Spleen (tissue), 11 donors: Measurements from ENCODE around the gene ZMPSTE24. TPM values are rescaled to one million over a fixed set of nuclear protein-coding genes. Genes with fewer than 3 reads are reported as not detected.

Experiments
- DNase-seq: peaks from one replicate; pipeline ENCODE4 v3.0.0-alpha.2; 2020
- H3K27ac ChIP-seq, 8 donors: fragments of 200-600 bp; sonication (generic) in 7 of 8; 1 replicate in 4 of 8; 2 replicates in 4 of 8; pipeline versions ENCODE4 v1.5.0 to v1.8.0; 2016 to 2021; ENCODE audit warnings: inconsistent platforms in 4 of 8, mild to moderate bottlenecking in 4 of 8, moderate library complexity in 1 of 8
- H3K27me3 ChIP-seq, 7 donors: fragments of 200-600 bp; sonication (generic) in 6 of 7; replicated peaks in 1 of 7; 1 replicate in 4 of 7; 2 replicates in 3 of 7; pipeline versions ENCODE4 v1.5.0 to v1.8.0; 2016 to 2021; ENCODE audit warnings: inconsistent platforms in 3 of 7, mild to moderate bottlenecking in 1 of 7
- H3K36me3 ChIP-seq, 6 donors: fragments of 200-600 bp; sonication (generic) in 5 of 6; 1 replicate in 4 of 6; 2 replicates in 2 of 6; pipeline versions ENCODE4 v1.5.0 to v1.8.0; 2016 to 2021; ENCODE audit warnings: inconsistent platforms in 2 of 6
- H3K4me1 ChIP-seq, 6 donors: fragments of 200-600 bp; sonication (generic) in 5 of 6; 1 replicate in 3 of 6; 2 replicates in 3 of 6; pipeline versions ENCODE4 v1.5.0 to v1.8.0; 2016 to 2021; ENCODE audit warnings: inconsistent platforms in 3 of 6
- H3K4me3 ChIP-seq, 8 donors: fragments of 200-600 bp; sonication (generic) in 7 of 8; 1 replicate in 4 of 8; 2 replicates in 4 of 8; pipeline versions ENCODE4 v1.5.0 to v1.8.0; 2016 to 2021; ENCODE audit warnings: inconsistent platforms in 4 of 8, mild to moderate bottlenecking in 4 of 8, moderate library complexity in 2 of 8
- H3K9me3 ChIP-seq, 8 donors: fragments of 200-600 bp; sonication (generic) in 7 of 8; 1 replicate in 4 of 8; 2 replicates in 4 of 8; pipeline versions ENCODE4 v1.5.0 to v1.8.0; 2016 to 2021; ENCODE audit warnings: inconsistent platforms in 4 of 8
- CTCF ChIP-seq, 11 experiments: fragments of 200-600 bp in 7 of 11; fragments of 450-650 bp in 4 of 11; sonication (generic) in 4 of 11; IDR thresholded peaks in 8 of 11; conservative IDR thresholded peaks in 3 of 11; 1 replicate in 7 of 11; 2 replicates in 4 of 11; pipeline versions ENCODE4 v1.4.0 to v1.8.0; 2016 to 2021; ENCODE audit warnings: antibody characterized with exemption in 11 of 11, inconsistent platforms in 4 of 11, mild to moderate bottlenecking in 1 of 11
- POLR2A ChIP-seq, 3 donors: fragments of 450-650 bp; IDR thresholded peaks; one replicate each; pipeline ENCODE4 v1.5.1; 2017; ENCODE audit warnings: antibody characterized with exemption in 3 of 3, mild to moderate bottlenecking in 1 of 3
- POLR2AphosphoS5 ChIP-seq, 3 donors: sonication (generic); formaldehyde crosslinking; IDR thresholded peaks; one replicate each; pipeline ENCODE4 v1.5.1; 2017; ENCODE audit warnings: antibody characterized with exemption in 3 of 3
- WGBS, 5 donors: extraction: QIAGEN DNeasy Blood & Tissue Kit in 3 of 5; methylation state at CpG; one replicate each; pipeline versions ENCODE4 v1.1.5 to v1.1.7; 2013 to 2018; 5-methylcytosine and 5-hydroxymethylcytosine counted together
- intact Hi-C: fragments of 100-400 bp; cut with DNase I; formaldehyde crosslinking; loops from one replicate; pipeline ENCODE4 v1.15.0; 2023; ENCODE audit warnings: low total_unique reads
- polyA plus RNA-seq, 3 donors: library from polyadenylated mRNA; stranded (reverse); fragments of 200-250 nt; gene quantifications; one replicate each; pipeline ENCODE4 v1.2.1, GENCODE V29; 2013
- total RNA-seq, 7 donors: library from RNA; depleted of rRNA in 3 of 7; stranded (reverse); fragments of >200 nt in 3 of 7; fragmentation: NEBNext Ultra II Directional in 4 of 7; extraction: Animal tissue kit (Norgen Biotek cat#: 25700) in 4 of 7; gene quantifications; one replicate each; pipeline versions ENCODE4 v1.1.0 to v1.2.1, GENCODE V29; 2016 to 2021
- donor health status: healthy with polysubstance abuse.
- donor health status: DM: no; HTN: no; CAD: no; lungs with moderate emphysema.
- donor health status: DM: no; HTN: no; CAD: no.
- donor health status: Bipolar disorder and iron deficiency.
- donor health status: healthy.
- donor health status: DM: no; HTN: no; CAD: no.
- donor health status: DM: yes; HTN: yes; CAD: no.

Gene ZMPSTE24
- total and polyA plus RNA-seq, 10 donors: 7.9 to 33.3 (median 23.9) TPM

DNA sequence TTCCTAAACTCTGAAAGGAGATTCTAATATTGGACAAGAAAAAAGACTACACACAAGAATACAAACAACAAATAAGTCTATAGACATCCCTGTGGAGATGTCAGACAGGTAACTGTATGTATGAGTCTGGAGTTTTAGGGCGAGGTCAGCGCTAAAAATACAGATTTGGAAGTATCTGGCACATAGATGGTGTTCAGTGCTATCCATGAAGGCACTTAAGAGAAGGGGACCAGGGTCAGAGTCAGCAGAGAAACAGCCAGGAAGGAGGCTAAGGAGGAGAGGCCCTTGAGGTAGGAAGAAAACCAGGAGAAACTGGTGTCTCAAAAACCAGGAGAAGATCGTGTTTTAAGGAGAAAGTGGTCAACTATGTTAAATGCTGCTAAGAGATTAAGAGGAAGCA is 18.1 kb downstream of the ZMPSTE24 start:
- Histone ChIP-seq H3K9me3 (no peaks in the 10 kb centered on the region), H3K4me1 (no peaks in the 10 kb centered on the region), H3K27me3 (no peaks in the 10 kb centered on the region), H3K36me3 (peaks cover 0 to 95% (median 62%) of the 10 kb centered on the region in 6 donors), H3K27ac (no peak overlapping the region), H3K4me3 (no peak overlapping the region)
- WGBS, 5 donors: 95 to 99% (median 96%) methylated on average over 3 of the region's 3 CpGs
- intact Hi-C loops: no loop called here
- TF ChIP-seq CTCF (IDR thresholded peaks at IDR 0.05 in 8 of 11, conservative IDR thresholded peaks at IDR 0.05 in 3 of 11) (no peak), POLR2A (IDR thresholded peaks at IDR 0.05) (no peak), POLR2AphosphoS5 (IDR thresholded peaks at IDR 0.05) (no peak)
- no peak for DNase-seq

GRCh38 chr1:40281853-40282252 is 23.8 kb downstream of the ZMPSTE24 start:
- TF ChIP-seq CTCF (IDR thresholded peaks at IDR 0.05 in 8 of 11, conservative IDR thresholded peaks at IDR 0.05 in 3 of 11) (no peak), POLR2AphosphoS5 (IDR thresholded peaks at IDR 0.05) (no peak), POLR2A (IDR thresholded peaks at IDR 0.05) (no peak)
- H3K4me3 ChIP-seq: no peak overlapping the region
- peaks cover 0 to 95% (median 53%) of the 10 kb centered on the region in 6 donors for H3K36me3 ChIP-seq
- H3K9me3 ChIP-seq: no peaks in the 10 kb centered on the region
- intact Hi-C loops: no loop called here
- no peak overlapping the region for H3K27ac ChIP-seq
- no peak for DNase-seq
- no peaks in the 10 kb centered on the region for H3K4me1 ChIP-seq
- no peaks in the 10 kb centered on the region for H3K27me3 ChIP-seq
- WGBS, 5 donors: 75 to 92% (median 80%) methylated on average over 2 of the region's 2 CpGs

DNA sequence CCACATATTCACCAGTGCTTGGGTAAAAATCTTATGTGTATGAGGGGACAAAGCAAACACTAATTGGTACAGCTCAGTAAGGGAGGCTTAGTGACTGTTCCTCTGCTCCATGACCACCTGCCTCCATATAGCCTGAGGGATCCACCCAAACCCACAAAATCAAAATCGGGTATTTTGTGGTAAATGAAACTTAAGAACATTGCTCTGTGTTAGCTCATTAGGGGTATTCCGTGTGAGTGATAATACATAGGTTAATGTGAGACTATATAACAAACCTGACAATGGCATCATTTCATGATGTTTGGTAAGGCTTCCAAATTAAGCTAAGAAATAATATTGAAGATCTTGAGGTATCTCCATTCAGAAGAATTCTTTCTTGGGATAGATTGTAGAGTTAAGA is 33.3 kb downstream of the ZMPSTE24 start:
- H3K4me1 ChIP-seq: peaks cover 0 to 7% (median 0%) of the 10 kb centered on the region in 6 donors
- no peaks in the 10 kb centered on the region for H3K27me3 ChIP-seq
- 85 to 94% (median 87%) methylated on average over 2 of the region's 2 CpGs for WGBS, 5 donors
- no peak overlapping the region for H3K27ac ChIP-seq
- peaks cover 0 to 85% (median 57%) of the 10 kb centered on the region in 6 donors for H3K36me3 ChIP-seq
- H3K4me3 ChIP-seq: no peak overlapping the region
- DNase-seq: no peak
- intact Hi-C loops: no loop called here
- TF ChIP-seq POLR2AphosphoS5 (IDR thresholded peaks at IDR 0.05) (no peak), POLR2A (IDR thresholded peaks at IDR 0.05) (no peak), CTCF (IDR thresholded peaks at IDR 0.05 in 8 of 11, conservative IDR thresholded peaks at IDR 0.05 in 3 of 11) (no peak)
- H3K9me3 ChIP-seq: no peaks in the 10 kb centered on the region

- DNase-seq: no peak
- Histone ChIP-seq H3K4me1 (no peaks in the 10 kb centered on the region), H3K36me3 (peaks cover 0 to 14% (median under 1%) of the 10 kb centered on the region in 6 donors), H3K9me3 (no peaks in the 10 kb centered on the region), H3K27me3 (peaks cover 0 to 12% (median 0%) of the 10 kb centered on the region in 7 donors), H3K4me3 (no peak overlapping the region), H3K27ac (no peak overlapping the region)
- WGBS, 5 donors: 49 to 60% (median 53%) methylated on average over 8 of the region's 8 CpGs
- TF ChIP-seq POLR2AphosphoS5 (IDR thresholded peaks at IDR 0.05): no peak
- TF ChIP-seq CTCF (IDR thresholded peaks at IDR 0.05 in 8 of 11, conservative IDR thresholded peaks at IDR 0.05 in 3 of 11): no peak
- TF ChIP-seq POLR2A (IDR thresholded peaks at IDR 0.05): no peak
- intact Hi-C loops: no loop called here
Observed at GRCh38 chr1:40299366-40300248, 41.6 kb downstream of the ZMPSTE24 start.
